K562 (cell line): ENCODE data around the gene CLCN6. TPM values are rescaled to one million over a fixed set of nuclear protein-coding genes. Genes with fewer than 3 reads are reported as not detected.

ENCODE experiments used
- ATF1 ChIP-seq, 2 experiments: fragments of 450-650 bp in 1 of 2; IDR thresholded peaks; 2 replicates each; pipeline ENCODE4 v1.6.1; 2016; ENCODE audit warnings: missing compliant biosample characterization in 1 of 2, missing genetic modification characterization in 1 of 2
- BHLHE40 ChIP-seq: IDR thresholded peaks from 2 replicates; pipeline ENCODE4 v1.6.1; 2011; ENCODE audit warnings: low read length, improper control_type of control experiment
- CEBPZ ChIP-seq: fragments of 150-350 bp; IDR thresholded peaks from 2 replicates; pipeline ENCODE4 v1.6.1; 2014; ENCODE audit warnings: low read depth, mild to moderate bottlenecking, low read length, borderline replicate concordance
- DMBX1 ChIP-seq: fragments of 250-450 bp; sonication (Bioruptor Pico); IDR thresholded peaks from 2 replicates; pipeline ENCODE4 v1.8.0; 2022; ENCODE audit warnings: inconsistent platforms, mild to moderate bottlenecking, moderate library complexity, borderline replicate concordance
- FOSL1 ChIP-seq: fragments of 200-800 bp; sonication (Bioruptor generic); conservative IDR thresholded peaks from 2 replicates; pipeline ENCODE4 v1.6.1; 2016; ENCODE audit warnings: missing genetic modification characterization, missing compliant biosample characterization
- MYNN ChIP-seq, 2 experiments: sonication (generic); formaldehyde crosslinking in 1 of 2; IDR thresholded peaks; 2 replicates each; pipeline versions ENCODE4 v1.5.0 to v1.6.1; 2016 to 2020; ENCODE audit warnings: antibody characterized with exemption in 1 of 2, missing genetic modification reagents in 1 of 2
- NFRKB ChIP-seq: fragments of 450-650 bp; IDR thresholded peaks from 2 replicates; pipeline ENCODE4 v1.6.1; 2016; ENCODE audit warnings: low read depth
- NR4A1 ChIP-seq, 2 experiments: fragments of 250-450 bp in 1 of 2; fragments of 450-650 bp in 1 of 2; sonication (Bioruptor Pico) in 1 of 2; IDR thresholded peaks; 2 replicates each; pipeline versions ENCODE4 v1.4.0 to v1.6.1; 2016 to 2020; ENCODE audit warnings: mild to moderate bottlenecking in 2 of 2, missing compliant biosample characterization in 1 of 2, missing genetic modification characterization in 1 of 2, moderate library complexity in 1 of 2
- POLR2AphosphoS2 ChIP-seq: IDR thresholded peaks from 2 replicates; pipeline ENCODE4 v1.6.1; 2012; ENCODE audit warnings: low read length, improper control_type of control experiment
- RAD51 ChIP-seq: fragments of 450-650 bp; IDR thresholded peaks from 2 replicates; pipeline ENCODE4 v1.7.1; 2016; ENCODE audit warnings: low read depth, mild to moderate bottlenecking, borderline replicate concordance
- RBFOX2 ChIP-seq: fragments of 200-400 bp; formaldehyde crosslinking; IDR thresholded peaks from 2 replicates; pipeline ENCODE4 v1.6.1; 2017; ENCODE audit warnings: low read depth, mild to moderate bottlenecking, low read length, moderate library complexity
- RCOR1 ChIP-seq, 2 experiments: IDR thresholded peaks; 2 replicates each; pipeline ENCODE4 v1.6.1; 2012; ENCODE audit warnings: low read depth in 2 of 2, low read length in 2 of 2, borderline replicate concordance in 1 of 2, improper control_type of control experiment in 1 of 2
- SAP30 ChIP-seq: fragments of 200-600 bp; sonication (generic); IDR thresholded peaks from 2 replicates; pipeline ENCODE4 v1.6.1; 2012; ENCODE audit warnings: borderline replicate concordance, low read depth, mild to moderate bottlenecking, moderate library complexity, low read length, control low read depth, inconsistent platforms; ENCODE audit not compliant: insufficient read depth, poor library complexity, severe bottlenecking
- TGIF2 ChIP-seq: sonication (generic); formaldehyde crosslinking; IDR thresholded peaks from 2 replicates; pipeline ENCODE4 v1.8.1; 2022; ENCODE audit warnings: mild to moderate bottlenecking, missing genetic modification reagents, moderate library complexity
- ZNF583 ChIP-seq: fragments of 250-450 bp; sonication (Bioruptor Pico); IDR thresholded peaks from 2 replicates; pipeline ENCODE4 v1.4.0; 2020
- polyA plus RNA-seq, 8 experiments: library from polyadenylated mRNA; depleted of rRNA in 4 of 8; stranded (reverse) in 5 of 8; unstranded in 3 of 8; fragments of >200 nt; fragmentation: Nextera tagmentation in 2 of 8; fragmentation: Illumina TruSeq in 1 of 8; extraction: Ambion mirVana in 2 of 8; extraction: Trizol in 1 of 8; gene quantifications; 2 replicates each; pipeline versions ENCODE4 v1.2.1 to v1.2.3, GENCODE V29; 2011 to 2014; ENCODE audit warnings: inconsistent platforms in 1 of 8, missing spikeins in 1 of 8
- total RNA-seq, 7 experiments: library from RNA; depleted of rRNA in 6 of 7; stranded (reverse); fragments of >200 nt in 6 of 7; fragmentation: Illumina TruSeq in 2 of 7; extraction: Trizol in 2 of 7; gene quantifications; 2 replicates each; pipeline versions ENCODE4 v1.2.1 to v1.2.3, GENCODE V29; 2011 to 2021; ENCODE audit warnings: low replicate concordance in 1 of 7
- TF ChIP-seq, protein P1 (sequence below): sonication (generic); formaldehyde crosslinking; IDR thresholded peaks from 2 replicates; pipeline ENCODE4 v1.8.0; 2022; ENCODE audit warnings: missing genetic modification reagents, mild to moderate bottlenecking, moderate library complexity, borderline replicate concordance
- TF ChIP-seq, protein P2 (sequence below): fragments of 250-450 bp; sonication (Bioruptor Pico); IDR thresholded peaks from 2 replicates; pipeline ENCODE4 v1.4.0; 2020; ENCODE audit warnings: mild to moderate bottlenecking, moderate library complexity

Gene CLCN6
- total and polyA plus RNA-seq, 9 of the 15 experiments (the other 6 are each of a cell fraction or from before 2014, with no cell fraction given), result 2.0 to 21.8 (median 13.6) TPM

- TF ChIP-seq CEBPZ (no peak), NFRKB (0 out of 2 replicates have a peak, but pooled peaks have one; percentile 61), TGIF2 (no peak), NR4A1 (CRISPR knock-in tag; IDR thresholded peaks at IDR 0.05) (no peak), NR4A1 (tag; IDR thresholded peaks at IDR 0.05) (peak; percentile 64), RAD51 (no peak), ATF1 (CRISPR knock-in tag; IDR thresholded peaks at IDR 0.05) (no peak), ATF1 (tag; IDR thresholded peaks at IDR 0.05) (0 out of 2 replicates have a peak, but pooled peaks have one; percentile 15), SAP30 (peak; percentile 22), RCOR1 (IDR thresholded peaks at IDR 0.05; ENCODE audit: borderline replicate concordance in 1 of 2, low read depth in 2 of 2, low read length in 2 of 2) (0 out of 4 replicates have a peak, but pooled peaks of 1 of the 2 experiments have one; percentile 1), BHLHE40 (peak; percentile 76), FOSL1 (peak; percentile 93), POLR2AphosphoS2 (0 out of 2 replicates have a peak, but pooled peaks have one; percentile 48), RBFOX2 (peak; percentile 74), ZNF583 (0 out of 2 replicates have a peak, but pooled peaks have one; percentile 22), DMBX1 (CRISPR knock-in tag) (peak; percentile 87), MYNN (IDR thresholded peaks at IDR 0.05) (peak; percentile 80), MYNN (CRISPR knock-in tag; IDR thresholded peaks at IDR 0.05) (no peak)
- TF ChIP-seq, protein P1, sequence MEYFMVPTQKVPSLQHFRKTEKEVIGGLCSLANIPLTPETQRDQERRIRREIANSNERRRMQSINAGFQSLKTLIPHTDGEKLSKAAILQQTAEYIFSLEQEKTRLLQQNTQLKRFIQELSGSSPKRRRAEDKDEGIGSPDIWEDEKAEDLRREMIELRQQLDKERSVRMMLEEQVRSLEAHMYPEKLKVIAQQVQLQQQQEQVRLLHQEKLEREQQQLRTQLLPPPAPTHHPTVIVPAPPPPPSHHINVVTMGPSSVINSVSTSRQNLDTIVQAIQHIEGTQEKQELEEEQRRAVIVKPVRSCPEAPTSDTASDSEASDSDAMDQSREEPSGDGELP (CRISPR knock-in tag), result peak; percentile 50; the same call in 1 of the 2 replicates
- TF ChIP-seq, protein P2, sequence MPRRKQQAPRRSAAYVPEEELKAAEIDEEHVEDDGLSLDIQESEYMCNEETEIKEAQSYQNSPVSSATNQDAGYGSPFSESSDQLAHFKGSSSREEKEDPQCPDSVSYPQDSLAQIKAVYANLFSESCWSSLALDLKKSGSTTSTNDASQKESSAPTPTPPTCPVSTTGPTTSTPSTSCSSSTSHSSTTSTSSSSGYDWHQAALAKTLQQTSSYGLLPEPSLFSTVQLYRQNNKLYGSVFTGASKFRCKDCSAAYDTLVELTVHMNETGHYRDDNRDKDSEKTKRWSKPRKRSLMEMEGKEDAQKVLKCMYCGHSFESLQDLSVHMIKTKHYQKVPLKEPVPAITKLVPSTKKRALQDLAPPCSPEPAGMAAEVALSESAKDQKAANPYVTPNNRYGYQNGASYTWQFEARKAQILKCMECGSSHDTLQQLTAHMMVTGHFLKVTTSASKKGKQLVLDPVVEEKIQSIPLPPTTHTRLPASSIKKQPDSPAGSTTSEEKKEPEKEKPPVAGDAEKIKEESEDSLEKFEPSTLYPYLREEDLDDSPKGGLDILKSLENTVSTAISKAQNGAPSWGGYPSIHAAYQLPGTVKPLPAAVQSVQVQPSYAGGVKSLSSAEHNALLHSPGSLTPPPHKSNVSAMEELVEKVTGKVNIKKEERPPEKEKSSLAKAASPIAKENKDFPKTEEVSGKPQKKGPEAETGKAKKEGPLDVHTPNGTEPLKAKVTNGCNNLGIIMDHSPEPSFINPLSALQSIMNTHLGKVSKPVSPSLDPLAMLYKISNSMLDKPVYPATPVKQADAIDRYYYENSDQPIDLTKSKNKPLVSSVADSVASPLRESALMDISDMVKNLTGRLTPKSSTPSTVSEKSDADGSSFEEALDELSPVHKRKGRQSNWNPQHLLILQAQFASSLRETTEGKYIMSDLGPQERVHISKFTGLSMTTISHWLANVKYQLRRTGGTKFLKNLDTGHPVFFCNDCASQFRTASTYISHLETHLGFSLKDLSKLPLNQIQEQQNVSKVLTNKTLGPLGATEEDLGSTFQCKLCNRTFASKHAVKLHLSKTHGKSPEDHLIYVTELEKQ, result 0 out of 2 replicates have a peak, but pooled peaks have one; percentile 8
Observed at GRCh38 chr1:11800756-11801433, 5.1 kb upstream of the CLCN6 start (continued).
